DND-41 (cell line): ENCODE data around the gene CYP4B1.
"Not testable (repeated sequence)": the region's sequence is repeated elsewhere in the genome, so short reads cannot be mapped to it uniquely, and the experiment has no call there.

Source experiments
- ATAC-seq: fragments of 200-7000 bp; cut with Tn5 transposase; 3 replicates; pipeline ENCODE4 v1.9.1; 2021; ENCODE audit warnings: low read depth; ENCODE audit not compliant: insufficient read depth
- DNase-seq: peaks from one replicate; pipeline ENCODE4 v3.0.0-alpha.2; 2020
- H2AFZ ChIP-seq: 2 replicates; pipeline ENCODE4 v1.6.0; 2012; ENCODE audit warnings: low read depth, low read length
- H3K27ac ChIP-seq: 2 replicates; pipeline ENCODE4 v1.5.1; 2012; ENCODE audit warnings: low read length, inconsistent platforms
- H3K27me3 ChIP-seq: fragments of 200-600 bp; sonication (generic); 2 replicates; pipeline ENCODE4 v1.6.0; 2012; ENCODE audit warnings: low read length, mild to moderate bottlenecking, inconsistent platforms; ENCODE audit not compliant: insufficient read depth, poor library complexity
- H3K36me3 ChIP-seq: 2 replicates; pipeline ENCODE4 v1.5.1; 2012; ENCODE audit warnings: low read length, inconsistent platforms; ENCODE audit not compliant: insufficient read depth
- H3K4me1 ChIP-seq: 2 replicates; pipeline ENCODE4 v1.5.1; 2012; ENCODE audit warnings: mild to moderate bottlenecking, low read length; ENCODE audit not compliant: insufficient read depth
- H3K4me2 ChIP-seq: 2 replicates; pipeline ENCODE4 v1.6.0; 2012; ENCODE audit warnings: mild to moderate bottlenecking, moderate library complexity, low read length, inconsistent platforms; ENCODE audit not compliant: insufficient read depth
- H3K4me3 ChIP-seq, 2 experiments: fragments of 200-600 bp in 1 of 2; shearing (Covaris generic) in 1 of 2; 2 replicates each; pipeline ENCODE4 v1.5.1; 2012 to 2016; ENCODE audit warnings: inconsistent platforms in 2 of 2, low read length in 2 of 2, mild to moderate bottlenecking in 2 of 2, low read depth in 1 of 2, moderate library complexity in 1 of 2
- H3K79me2 ChIP-seq: 2 replicates; pipeline ENCODE4 v1.6.0; 2012; ENCODE audit warnings: low read length, inconsistent platforms; ENCODE audit not compliant: insufficient read depth
- H3K9ac ChIP-seq: 2 replicates; pipeline ENCODE4 v1.6.0; 2012; ENCODE audit warnings: low read depth, mild to moderate bottlenecking, inconsistent platforms, low read length, moderate library complexity
- H3K9me3 ChIP-seq: 2 replicates; pipeline ENCODE4 v1.5.1; 2012; ENCODE audit warnings: low read length, moderate library complexity, mild to moderate bottlenecking, inconsistent platforms; ENCODE audit not compliant: insufficient read depth, severe bottlenecking
- H4K20me1 ChIP-seq: 2 replicates; pipeline ENCODE4 v1.6.0; 2012; ENCODE audit warnings: low read length; ENCODE audit not compliant: insufficient read depth
- EZH2 ChIP-seq: IDR thresholded peaks from 3 replicates; pipeline ENCODE4 v1.6.1; 2012; ENCODE audit warnings: borderline replicate concordance, low read depth, mild to moderate bottlenecking, moderate library complexity, low read length, inconsistent platforms; ENCODE audit not compliant: severe bottlenecking
- TF ChIP-seq, protein P1 (sequence below): IDR thresholded peaks from 2 replicates; pipeline ENCODE4 v1.5.1; 2012; ENCODE audit warnings: borderline replicate concordance, low read length, moderate library complexity, mild to moderate bottlenecking; ENCODE audit not compliant: poor library complexity, severe bottlenecking; ENCODE audit errors: extremely low read depth

CYP4B1 gene

DNA sequence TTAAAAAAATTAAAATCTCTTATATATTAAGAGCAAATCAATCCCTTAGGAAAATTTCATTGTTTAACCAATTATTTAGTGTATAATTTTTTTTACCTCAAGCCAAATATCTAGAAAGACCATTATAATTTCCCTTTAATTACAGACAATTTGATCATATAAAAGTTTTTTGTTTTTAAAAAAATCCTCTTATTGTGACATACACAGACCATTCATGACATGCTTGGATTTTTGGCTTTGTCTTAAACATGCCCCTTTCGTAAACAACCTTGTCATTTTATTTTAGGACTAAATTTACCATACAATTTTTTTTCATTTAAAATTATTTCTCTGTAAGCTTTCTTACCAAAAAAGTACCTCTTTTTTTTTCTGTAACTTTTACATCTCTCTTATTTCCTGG, 14.2 kb upstream of the CYP4B1 start:
- no peak overlapping the region for H3K9ac ChIP-seq
- peaks cover 2% of the 10 kb centered on the region for H3K9me3 ChIP-seq
- no peaks in the 10 kb centered on the region for H3K36me3 ChIP-seq
- H3K4me2 ChIP-seq = no peak overlapping the region
- H2AFZ ChIP-seq = no peak overlapping the region
- DNase-seq (no peak), ATAC-seq (no peak)
- H4K20me1 ChIP-seq = no peaks in the 10 kb centered on the region
- no peak overlapping the region for H3K4me3 ChIP-seq
- no peaks in the 10 kb centered on the region for H3K4me1 ChIP-seq
- H3K27me3 ChIP-seq = no peaks in the 10 kb centered on the region
- TF ChIP-seq, protein P1, sequence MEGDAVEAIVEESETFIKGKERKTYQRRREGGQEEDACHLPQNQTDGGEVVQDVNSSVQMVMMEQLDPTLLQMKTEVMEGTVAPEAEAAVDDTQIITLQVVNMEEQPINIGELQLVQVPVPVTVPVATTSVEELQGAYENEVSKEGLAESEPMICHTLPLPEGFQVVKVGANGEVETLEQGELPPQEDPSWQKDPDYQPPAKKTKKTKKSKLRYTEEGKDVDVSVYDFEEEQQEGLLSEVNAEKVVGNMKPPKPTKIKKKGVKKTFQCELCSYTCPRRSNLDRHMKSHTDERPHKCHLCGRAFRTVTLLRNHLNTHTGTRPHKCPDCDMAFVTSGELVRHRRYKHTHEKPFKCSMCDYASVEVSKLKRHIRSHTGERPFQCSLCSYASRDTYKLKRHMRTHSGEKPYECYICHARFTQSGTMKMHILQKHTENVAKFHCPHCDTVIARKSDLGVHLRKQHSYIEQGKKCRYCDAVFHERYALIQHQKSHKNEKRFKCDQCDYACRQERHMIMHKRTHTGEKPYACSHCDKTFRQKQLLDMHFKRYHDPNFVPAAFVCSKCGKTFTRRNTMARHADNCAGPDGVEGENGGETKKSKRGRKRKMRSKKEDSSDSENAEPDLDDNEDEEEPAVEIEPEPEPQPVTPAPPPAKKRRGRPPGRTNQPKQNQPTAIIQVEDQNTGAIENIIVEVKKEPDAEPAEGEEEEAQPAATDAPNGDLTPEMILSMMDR = no peak
- no peak for TF ChIP-seq EZH2
- no peak overlapping the region for H3K27ac ChIP-seq
- no peaks in the 10 kb centered on the region for H3K79me2 ChIP-seq

DNA sequence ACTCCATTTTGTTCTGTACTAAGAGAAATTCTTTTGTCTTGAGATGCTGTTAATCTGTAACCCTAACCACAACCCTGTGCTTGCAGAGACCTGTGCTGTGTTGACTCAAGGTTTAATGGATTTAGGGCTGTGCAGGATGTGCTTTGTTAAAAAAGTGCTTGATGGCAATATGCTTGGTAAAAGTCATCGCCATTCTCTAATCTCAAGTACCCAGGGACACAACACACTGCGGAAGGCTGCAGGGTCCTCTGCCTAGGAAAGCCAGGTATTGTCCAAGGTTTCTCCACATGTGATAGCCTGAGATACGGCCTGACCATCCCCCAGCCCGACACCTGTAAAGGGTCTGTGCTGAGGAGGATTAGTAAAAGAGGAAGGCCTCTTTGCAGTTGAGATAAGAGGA, 10.2 kb upstream of the CYP4B1 start:
- not testable (repeated sequence) for H3K9me3 ChIP-seq, H2AFZ ChIP-seq, DNase-seq, H3K4me3 ChIP-seq, H3K79me2 ChIP-seq, ATAC-seq, H3K4me2 ChIP-seq, H4K20me1 ChIP-seq, H3K27ac ChIP-seq, H3K9ac ChIP-seq, H3K27me3 ChIP-seq, H3K4me1 ChIP-seq, H3K36me3 ChIP-seq

DNA sequence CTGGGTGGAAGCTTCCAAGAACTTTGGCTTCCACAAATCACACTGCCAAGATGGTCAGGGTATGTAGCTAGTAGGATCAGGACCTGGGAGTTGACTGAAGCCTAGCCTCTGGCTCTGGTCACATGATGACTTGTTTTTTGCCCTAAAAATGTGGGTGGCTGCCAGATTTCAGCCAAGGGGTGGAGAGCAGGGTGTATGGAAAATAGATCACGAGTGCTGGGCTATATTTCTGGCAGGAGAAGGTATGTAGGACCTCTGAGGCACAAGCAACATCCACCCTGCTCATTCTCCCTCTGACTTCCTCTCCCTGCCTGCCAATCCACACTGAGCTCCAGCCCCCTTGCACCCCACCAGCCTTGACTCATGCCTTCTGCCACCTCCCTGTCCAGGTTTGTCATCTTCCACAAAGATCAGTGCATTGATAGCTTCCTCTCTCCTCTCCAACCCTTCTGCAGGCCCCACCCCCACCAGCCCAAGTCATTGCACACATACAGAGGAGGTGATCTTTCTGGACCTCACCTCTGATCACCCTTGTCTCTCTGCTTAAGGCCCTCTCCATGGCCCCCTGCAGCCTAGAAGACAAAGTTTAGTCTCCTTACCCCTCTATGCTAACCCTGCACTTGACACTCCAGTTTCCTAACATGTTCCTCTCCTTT, 8.3 kb upstream of the CYP4B1 start:
- Histone ChIP-seq H3K9ac (no peak overlapping the region), H3K4me3 (no peak overlapping the region), H3K4me1 (no peaks in the 10 kb centered on the region), H4K20me1 (no peaks in the 10 kb centered on the region), H2AFZ (no peak overlapping the region), H3K27ac (no peak overlapping the region), H3K4me2 (no peak overlapping the region), H3K9me3 (no peaks in the 10 kb centered on the region), H3K79me2 (no peaks in the 10 kb centered on the region), H3K36me3 (no peaks in the 10 kb centered on the region), H3K27me3 (no peaks in the 10 kb centered on the region)
- ATAC-seq (no peak), DNase-seq (no peak)
- TF ChIP-seq EZH2 = no peak
- TF ChIP-seq, protein P1 = no peak

DNA sequence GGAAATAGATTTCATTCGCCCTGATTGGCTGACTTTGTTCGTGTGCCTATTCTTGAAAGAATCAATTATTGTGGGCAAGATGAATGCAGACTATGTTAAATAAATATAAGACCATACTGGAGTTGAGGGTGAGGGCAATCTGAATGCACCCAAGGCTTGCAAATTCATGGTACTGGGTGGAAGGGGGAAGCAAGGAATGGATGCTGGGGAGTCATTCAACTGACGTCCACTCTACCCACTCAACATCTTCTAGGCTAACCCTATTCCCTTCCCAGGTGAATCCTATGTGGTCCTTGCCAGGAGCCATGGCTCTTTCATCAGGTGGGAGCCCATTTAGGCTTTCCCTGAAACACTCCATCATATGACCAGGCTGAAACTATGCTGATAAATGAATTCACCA, 5.7 kb upstream of the CYP4B1 start:
- H3K4me2 ChIP-seq = no peak overlapping the region
- H3K79me2 ChIP-seq = no peaks in the 10 kb centered on the region
- H3K4me1 ChIP-seq = no peaks in the 10 kb centered on the region
- no peak overlapping the region for H3K9ac ChIP-seq
- H4K20me1 ChIP-seq = no peaks in the 10 kb centered on the region
- H2AFZ ChIP-seq = no peak overlapping the region
- ATAC-seq (no peak), DNase-seq (no peak)
- H3K9me3 ChIP-seq = no peaks in the 10 kb centered on the region
- H3K27me3 ChIP-seq = no peaks in the 10 kb centered on the region
- H3K27ac ChIP-seq = no peak overlapping the region
- no peaks in the 10 kb centered on the region for H3K36me3 ChIP-seq
- no peak for TF ChIP-seq EZH2
- TF ChIP-seq, protein P1 = no peak
- no peak overlapping the region for H3K4me3 ChIP-seq
